Urinary bladder (tissue), 4 donors: ENCODE data around the gene RAB3A. TPM values are rescaled to one million over a fixed set of nuclear protein-coding genes. Genes with fewer than 3 reads are reported as not detected.

Experiments
- DNase-seq: peaks from one replicate; pipeline ENCODE4 v3.0.0-alpha.2; 2015; ENCODE audit errors: extremely low spot score
- H3K27ac ChIP-seq: one replicate; pipeline ENCODE4 v1.5.1; 2013; ENCODE audit warnings: low read depth, mild to moderate bottlenecking, moderate library complexity
- H3K36me3 ChIP-seq: one replicate; pipeline ENCODE4 v1.6.1; 2013; ENCODE audit warnings: mild to moderate bottlenecking, moderate library complexity; ENCODE audit not compliant: insufficient read depth
- H3K4me1 ChIP-seq: one replicate; pipeline ENCODE4 v1.6.1; 2013; ENCODE audit warnings: mild to moderate bottlenecking, moderate library complexity; ENCODE audit not compliant: insufficient read depth
- H3K4me3 ChIP-seq: one replicate; pipeline ENCODE4 v1.5.1; 2013; ENCODE audit warnings: low read depth, low read length
- WGBS: extraction: QIAGEN DNeasy Blood & Tissue Kit; methylation state at CpG from one replicate; pipeline ENCODE4 v1.1.7; 2013; 5-methylcytosine and 5-hydroxymethylcytosine counted together
- polyA plus RNA-seq: library from polyadenylated mRNA; stranded (reverse); fragments of 200-250 nt; gene quantifications from one replicate; pipeline ENCODE4 v1.2.3, GENCODE V29; 2013
- total RNA-seq: library from RNA; depleted of rRNA; stranded (reverse); fragments of >200 nt; gene quantifications from one replicate; pipeline ENCODE4 v1.2.3, GENCODE V29; 2014
- donor health status: healthy with polysubstance abuse.
- donor health status: healthy.

Gene RAB3A, protein sequence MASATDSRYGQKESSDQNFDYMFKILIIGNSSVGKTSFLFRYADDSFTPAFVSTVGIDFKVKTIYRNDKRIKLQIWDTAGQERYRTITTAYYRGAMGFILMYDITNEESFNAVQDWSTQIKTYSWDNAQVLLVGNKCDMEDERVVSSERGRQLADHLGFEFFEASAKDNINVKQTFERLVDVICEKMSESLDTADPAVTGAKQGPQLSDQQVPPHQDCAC
- total RNA-seq (4.7 TPM), polyA plus RNA-seq (5.5 TPM)

DNA sequence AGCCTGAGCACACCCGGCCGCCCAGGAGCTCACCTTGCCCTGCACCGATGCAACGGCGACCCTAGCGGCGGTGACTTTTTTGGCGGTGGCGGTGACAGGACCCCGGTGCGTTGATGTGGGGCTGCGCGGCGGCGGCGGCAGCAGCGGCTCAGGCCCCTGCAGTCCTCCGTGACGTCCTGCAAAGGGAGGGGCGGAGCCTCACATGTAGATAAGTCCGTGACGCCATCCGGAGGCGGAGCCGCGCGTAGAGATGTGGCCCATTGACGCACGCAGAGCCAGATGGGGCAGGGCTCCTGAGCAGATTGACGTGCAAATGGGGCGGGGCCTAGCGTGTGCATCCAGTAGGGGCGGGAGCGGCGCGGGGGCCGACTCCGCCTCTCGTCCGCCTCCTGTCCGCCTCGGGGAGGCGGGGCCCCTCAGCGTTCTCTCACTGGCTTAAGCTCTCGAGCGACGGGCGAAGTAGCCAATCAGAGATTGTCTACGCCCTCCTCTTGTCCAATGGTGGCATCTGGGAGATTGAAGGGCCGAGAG lies at the start of gene RAB3A:
TSS of gene RAB3A (minus strand) at position 180 of the 531 bp plus-strand sequence. CDS start 1,302 bp downstream, outside the sequence.
- H3K4me3 ChIP-seq, result peak within 1 kb of the TSS; percentile 52
- no peaks in the 10 kb centered on the region for H3K36me3 ChIP-seq
- H3K27ac ChIP-seq, result peak within 1 kb of the TSS; percentile 95
- under 1% methylated on average over 50 of the region's 50 CpGs for WGBS
- DNase-seq, result peak; percentile 99
- H3K4me1 ChIP-seq, result no peaks in the 10 kb centered on the region

DNA sequence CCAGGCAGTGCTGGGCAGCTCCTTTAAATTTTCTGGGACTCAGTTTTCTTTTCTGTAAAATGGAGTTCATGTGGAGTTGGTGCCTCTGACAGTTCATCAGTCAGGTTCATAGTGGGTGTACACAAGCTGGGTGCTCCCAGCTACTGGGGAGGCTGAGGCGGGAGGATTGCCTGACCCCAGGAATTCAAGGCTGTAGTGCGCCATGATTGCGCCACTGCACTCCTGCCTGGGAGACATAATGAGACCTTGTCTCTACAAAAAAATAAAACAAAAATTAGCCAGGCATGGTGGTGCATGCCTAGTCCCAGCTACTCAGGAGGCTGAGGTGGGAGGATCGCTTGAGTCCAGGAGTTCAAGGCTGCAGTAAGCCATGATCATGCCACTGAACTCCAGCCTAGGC lies 49.3 kb upstream of the RAB3A start:
- no peaks in the 10 kb centered on the region for H3K4me1 ChIP-seq
- no peak overlapping the region for H3K4me3 ChIP-seq
- no peak for DNase-seq
- H3K27ac ChIP-seq, result no peak overlapping the region
- 89% methylated on average over 4 of the region's 4 CpGs for WGBS
- no peaks in the 10 kb centered on the region for H3K36me3 ChIP-seq

DNA sequence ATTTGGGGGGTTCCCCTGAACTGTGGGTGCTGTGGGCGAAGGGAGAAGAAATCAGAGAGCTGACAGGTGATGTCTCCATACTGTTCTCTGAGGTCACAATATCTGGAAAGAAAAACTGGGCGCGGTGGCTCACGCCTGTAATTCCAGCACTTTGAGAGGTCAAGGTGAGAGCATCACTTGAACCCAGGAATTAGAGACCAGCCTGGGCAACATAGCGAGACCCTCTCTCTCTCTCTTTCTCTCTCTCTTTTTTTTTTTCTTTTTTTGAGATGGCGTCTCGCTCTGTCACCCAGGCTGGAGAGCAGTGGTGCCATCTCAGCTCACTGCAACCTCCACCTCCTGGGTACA lies 48.5 kb upstream of the RAB3A start:
- Histone ChIP-seq H3K4me3 (no peak overlapping the region), H3K27ac (no peak overlapping the region), H3K4me1 (no peaks in the 10 kb centered on the region), H3K36me3 (no peaks in the 10 kb centered on the region)
- 83% methylated on average over 7 of the region's 7 CpGs for WGBS
- no peak for DNase-seq

DNA sequence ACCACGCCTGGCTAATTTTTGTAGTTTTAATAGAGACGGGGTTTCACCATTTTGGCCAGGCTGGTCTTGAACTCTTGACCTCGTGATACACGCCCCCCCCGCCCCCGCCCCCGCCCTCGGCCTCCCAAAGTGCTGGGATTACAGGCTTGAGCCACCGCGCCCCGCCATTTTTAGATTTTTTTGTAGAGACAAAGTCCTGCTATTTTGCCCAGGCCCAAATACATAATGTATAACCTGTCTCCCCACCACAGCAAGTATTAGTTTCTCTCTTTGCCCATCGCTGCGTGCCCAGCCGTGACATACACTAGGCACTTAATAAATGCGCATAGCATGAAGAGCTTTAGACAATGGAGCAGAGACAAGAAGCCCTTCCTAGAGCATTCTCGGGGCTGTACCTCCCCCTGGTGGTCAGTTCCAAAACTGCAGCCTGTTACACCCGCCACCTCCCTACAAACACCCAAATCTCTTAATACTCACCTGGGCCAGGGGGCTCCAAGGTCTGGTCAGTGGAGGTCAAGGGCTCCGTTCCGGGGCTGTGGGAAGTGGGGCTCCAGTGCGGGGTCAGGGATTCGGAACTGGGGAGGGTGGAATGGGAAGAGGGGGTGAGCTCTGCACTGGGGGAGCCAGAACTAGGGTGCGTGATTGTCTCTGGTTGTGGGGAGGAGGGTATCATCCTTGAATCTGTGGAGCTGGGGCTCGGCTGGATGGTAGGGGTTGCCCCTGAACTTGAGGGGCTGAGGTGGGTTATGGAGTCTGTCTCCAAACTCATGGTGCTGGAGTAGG lies 47.9 kb upstream of the RAB3A start:
- no peaks in the 10 kb centered on the region for H3K36me3 ChIP-seq
- DNase-seq, result no peak
- 22% methylated on average over 23 of the region's 23 CpGs for WGBS
- H3K27ac ChIP-seq, result no peak overlapping the region
- H3K4me3 ChIP-seq, result no peak overlapping the region
- no peaks in the 10 kb centered on the region for H3K4me1 ChIP-seq

DNA sequence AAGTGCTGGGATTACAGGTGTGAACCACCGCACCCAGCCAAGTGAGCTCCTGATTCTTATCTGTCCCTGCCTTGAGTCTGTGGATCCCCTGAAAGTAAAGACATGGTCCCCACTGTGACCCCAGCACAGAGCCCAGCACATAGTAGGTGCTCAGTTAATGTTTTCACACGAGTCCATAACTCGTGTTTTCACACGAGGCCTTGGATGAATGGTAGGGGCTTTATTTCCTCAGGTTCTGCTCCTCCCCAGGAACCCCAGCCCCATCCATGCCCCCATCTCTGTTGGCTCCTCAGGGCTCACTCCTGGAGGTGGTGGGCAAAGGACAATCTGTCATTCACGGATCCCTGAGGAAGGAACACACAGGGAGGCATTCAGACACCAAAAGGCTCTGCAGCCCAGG lies 46.0 kb upstream of the RAB3A start:
- Histone ChIP-seq H3K4me3 (no peak overlapping the region), H3K36me3 (no peaks in the 10 kb centered on the region), H3K27ac (no peak overlapping the region), H3K4me1 (no peaks in the 10 kb centered on the region)
- 84% methylated on average over 5 of the region's 5 CpGs for WGBS
- no peak for DNase-seq

DNA sequence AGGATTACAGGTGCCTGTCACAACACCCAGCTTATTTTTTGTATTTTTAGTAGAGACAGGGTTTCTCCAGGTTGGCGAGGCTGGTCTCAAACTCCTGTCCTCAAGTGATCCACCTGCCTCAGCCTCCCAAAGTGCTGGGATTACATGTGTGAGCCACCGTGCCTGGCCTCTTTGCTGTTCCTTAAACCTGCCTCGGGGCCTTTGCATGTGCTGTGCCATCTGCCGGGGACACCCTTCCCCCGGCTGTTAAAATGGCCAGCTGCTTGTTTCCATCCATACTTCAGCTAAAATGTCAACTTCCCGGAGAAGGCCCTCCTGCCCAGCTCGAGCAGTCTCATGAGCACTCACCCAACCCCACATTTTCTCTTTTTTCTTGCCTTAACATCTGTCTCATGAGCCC lies 41.5 kb upstream of the RAB3A start:
- Histone ChIP-seq H3K4me3 (no peak overlapping the region), H3K36me3 (no peaks in the 10 kb centered on the region), H3K4me1 (no peaks in the 10 kb centered on the region), H3K27ac (no peak overlapping the region)
- no peak for DNase-seq
- 72% methylated on average over 7 of the region's 7 CpGs for WGBS

DNA sequence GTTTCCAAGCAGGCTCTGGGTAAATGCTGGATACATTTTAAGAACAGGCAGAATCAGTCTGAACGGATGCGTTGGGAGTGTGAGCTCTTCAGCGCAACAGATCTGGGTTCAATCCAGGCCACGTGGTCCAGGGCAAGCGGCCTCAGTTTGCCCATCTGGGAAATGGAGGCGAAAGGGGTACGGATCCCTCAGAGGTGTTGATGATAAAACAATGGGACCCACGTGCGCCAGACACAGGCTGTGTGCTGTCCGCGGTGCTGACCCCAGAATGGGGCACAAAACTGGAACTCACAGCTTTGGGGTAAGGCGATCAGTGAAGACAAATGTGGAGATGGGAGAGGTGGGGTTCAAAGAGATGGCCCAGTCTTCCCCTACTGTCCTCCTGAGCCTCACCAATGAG lies 35.5 kb upstream of the RAB3A start:
- WGBS, result 30% methylated on average over 12 of the region's 12 CpGs
- Histone ChIP-seq H3K4me1 (no peaks in the 10 kb centered on the region), H3K4me3 (no peak overlapping the region), H3K27ac (no peak overlapping the region), H3K36me3 (no peaks in the 10 kb centered on the region)
- no peak for DNase-seq

DNA sequence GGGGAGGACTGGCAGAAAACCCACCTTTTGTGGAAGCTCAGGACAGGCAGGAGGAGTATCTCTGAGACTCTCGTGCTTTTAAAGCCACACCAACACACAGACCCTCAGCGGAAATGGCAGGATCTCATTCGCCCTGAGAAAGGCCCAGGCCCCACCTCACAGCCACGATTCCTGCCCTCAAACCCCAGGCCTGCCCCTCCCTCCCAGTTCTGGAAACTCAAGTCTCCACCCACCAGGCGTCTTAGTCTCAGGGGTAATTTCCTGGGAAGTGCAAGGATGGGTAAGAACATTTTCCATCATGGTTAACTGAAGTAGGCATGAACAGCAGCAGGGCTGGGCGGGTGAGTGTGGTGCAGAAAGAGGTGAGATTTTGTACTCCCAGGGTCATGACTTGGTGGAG lies 30.4 kb upstream of the RAB3A start:
- Histone ChIP-seq H3K36me3 (no peaks in the 10 kb centered on the region), H3K4me3 (no peak overlapping the region), H3K4me1 (no peaks in the 10 kb centered on the region), H3K27ac (no peak overlapping the region)
- WGBS, result 30% methylated on average over 6 of the region's 6 CpGs
- DNase-seq, result no peak

DNA sequence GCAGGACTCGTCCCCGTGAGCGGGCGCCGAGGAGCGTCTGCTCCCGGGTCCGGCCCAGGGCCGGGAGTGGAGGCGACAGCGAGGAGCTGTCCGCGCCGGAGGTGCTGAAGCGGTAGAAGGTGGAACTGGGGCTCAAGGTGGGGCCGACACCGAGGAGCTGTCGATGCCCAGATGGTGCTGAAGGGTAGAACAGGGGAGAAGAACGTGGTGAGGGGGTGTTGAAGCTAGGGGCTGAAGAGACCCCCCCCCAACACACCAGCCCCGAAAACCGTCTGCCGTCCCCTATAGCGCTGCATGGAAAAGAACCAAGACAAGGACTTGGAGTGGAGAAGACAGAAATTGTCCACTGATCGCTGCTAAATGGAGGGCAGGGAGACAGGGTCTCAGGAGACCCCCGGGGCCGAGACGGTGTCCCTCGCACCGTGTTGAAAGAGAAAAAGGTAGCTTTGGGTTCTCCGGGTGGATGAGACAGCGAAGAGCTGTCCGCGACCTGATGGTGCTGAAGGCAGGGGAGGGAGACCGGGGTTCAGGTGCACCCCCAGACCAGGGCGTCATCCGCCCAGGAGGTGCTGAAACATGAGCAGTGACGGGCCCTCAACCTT lies 29.5 kb upstream of the RAB3A start:
- Histone ChIP-seq H3K4me3 (no peak overlapping the region), H3K27ac (no peak overlapping the region), H3K36me3 (no peaks in the 10 kb centered on the region), H3K4me1 (no peaks in the 10 kb centered on the region)
- 14% methylated on average over 37 of the region's 37 CpGs for WGBS
- no peak for DNase-seq

DNA sequence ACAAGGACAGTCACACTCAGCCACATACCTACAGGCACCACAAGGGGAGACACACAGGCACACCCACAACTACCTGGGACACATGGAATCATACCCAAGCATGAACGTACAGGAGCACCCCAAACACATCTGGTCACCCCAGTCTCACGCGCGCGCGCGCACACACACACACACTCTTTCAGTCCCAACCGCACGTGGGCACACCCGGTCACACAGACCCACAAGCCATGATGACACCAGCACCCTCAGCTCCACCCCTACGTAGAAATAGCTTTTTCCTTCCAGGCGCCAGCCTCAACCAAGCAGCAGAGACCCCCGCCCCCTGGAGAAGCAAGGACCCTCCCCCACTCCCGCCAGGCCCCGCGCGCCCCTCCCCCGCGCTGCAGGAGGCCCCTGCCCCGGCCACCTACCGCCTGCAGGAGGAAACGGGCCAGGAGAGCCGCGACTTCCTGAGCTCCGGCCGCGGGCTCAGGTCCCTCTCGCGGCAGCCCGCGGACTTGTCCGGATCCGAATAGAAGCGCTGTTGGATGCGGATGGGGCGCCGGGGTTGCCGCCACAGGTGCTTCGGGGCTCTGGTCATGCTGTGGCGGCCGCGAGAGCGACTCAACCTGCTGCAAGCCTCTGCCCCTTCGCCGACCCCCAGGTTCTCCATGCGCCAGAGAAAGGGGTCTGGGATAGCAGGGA lies 28.8 kb upstream of the RAB3A start:
- H3K27ac ChIP-seq, result no peak overlapping the region
- no peaks in the 10 kb centered on the region for H3K36me3 ChIP-seq
- DNase-seq, result no peak
- no peak overlapping the region for H3K4me3 ChIP-seq
- 2% methylated on average over 46 of the region's 46 CpGs for WGBS
- no peaks in the 10 kb centered on the region for H3K4me1 ChIP-seq

DNA sequence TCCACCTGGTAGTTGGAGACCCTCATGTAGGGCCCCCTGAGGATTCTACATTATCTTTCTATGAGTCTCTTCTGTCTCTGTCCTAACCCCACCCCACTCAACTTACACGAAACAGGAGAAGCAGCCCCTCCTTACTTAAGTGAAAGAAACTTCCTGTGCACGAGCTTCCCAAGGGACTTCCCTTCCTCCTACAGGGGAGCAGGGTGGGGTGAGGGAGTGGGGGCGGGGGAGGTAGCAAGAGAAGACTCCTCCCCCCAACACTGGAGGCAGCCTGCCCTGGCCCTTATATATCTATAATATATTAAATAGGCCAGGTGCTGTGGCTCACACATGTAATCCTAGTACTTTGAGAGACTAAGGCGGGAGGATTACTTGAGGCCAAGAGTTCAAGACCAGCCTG lies 27.9 kb upstream of the RAB3A start:
- no peak for DNase-seq
- Histone ChIP-seq H3K4me1 (no peaks in the 10 kb centered on the region), H3K4me3 (no peak overlapping the region), H3K36me3 (no peaks in the 10 kb centered on the region), H3K27ac (no peak overlapping the region)
- 20% methylated on average over 4 of the region's 4 CpGs for WGBS

DNA sequence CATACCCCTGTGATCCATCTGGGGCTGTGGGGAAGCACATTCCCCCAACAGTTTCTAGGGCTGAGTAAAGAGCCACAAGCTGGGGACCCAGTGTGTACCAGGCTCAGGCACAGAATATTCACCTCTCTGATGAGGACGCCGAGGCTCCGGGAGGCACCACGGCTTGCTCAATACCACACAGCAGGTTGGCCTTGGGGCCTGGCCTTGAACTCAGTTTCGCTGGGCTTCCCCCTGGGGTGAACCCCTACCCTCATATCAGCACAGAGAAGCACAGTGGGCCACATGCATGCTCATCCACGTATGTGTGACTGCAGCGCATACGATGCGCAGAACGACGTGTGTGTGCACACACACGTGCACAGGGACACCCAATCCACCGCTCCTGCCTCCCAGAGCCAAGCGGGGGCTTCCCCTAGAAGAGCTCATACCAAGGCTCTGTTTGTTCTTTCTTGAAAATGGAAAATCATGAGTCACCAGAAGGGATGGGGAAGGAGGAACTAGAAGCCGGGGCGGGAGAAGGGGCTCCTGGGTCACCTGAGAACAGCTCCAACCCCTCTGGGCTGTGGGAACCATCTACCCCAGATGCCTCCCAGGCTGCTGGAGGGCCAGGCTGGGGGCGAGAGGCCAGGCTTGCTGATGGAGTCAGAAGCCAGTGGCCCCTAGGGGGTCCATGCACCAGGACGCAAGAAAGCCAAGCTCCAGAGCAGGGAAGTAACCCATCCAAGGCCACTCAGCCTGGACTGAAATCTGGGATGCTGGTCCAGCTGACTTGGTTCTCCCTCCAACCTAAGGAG lies 27.3 kb upstream of the RAB3A start:
- Histone ChIP-seq H3K27ac (no peak overlapping the region), H3K4me1 (no peaks in the 10 kb centered on the region)
- 55% methylated on average over 18 of the region's 18 CpGs for WGBS

DNA sequence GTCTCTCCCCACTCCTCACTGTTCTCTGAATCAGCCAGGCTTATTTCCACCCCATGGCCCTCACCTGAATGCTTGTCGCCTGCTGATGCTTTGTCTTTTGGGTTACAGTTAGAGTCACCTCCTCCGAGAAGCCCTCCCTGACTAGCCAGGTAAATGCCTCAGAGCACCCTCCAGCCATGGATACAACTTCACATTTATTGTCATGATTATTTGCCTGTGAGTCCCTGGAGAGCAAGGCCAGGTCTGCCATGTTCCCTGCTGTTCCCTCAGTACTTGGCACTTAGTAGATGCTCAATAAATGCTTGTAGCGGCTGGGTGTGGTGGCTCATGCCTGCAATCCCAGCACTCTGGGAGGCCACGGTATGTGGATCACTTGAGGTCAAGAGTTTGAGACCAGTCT lies 26.1 kb upstream of the RAB3A start:
- no peak for DNase-seq

More for the DNA sequence above, 27.3 kb upstream of the RAB3A start:
- H3K4me3 ChIP-seq, result no peak overlapping the region
- no peak for DNase-seq
- H3K36me3 ChIP-seq, result no peaks in the 10 kb centered on the region

More for the DNA sequence above, 26.1 kb upstream of the RAB3A start:
- H3K36me3 ChIP-seq, result no peaks in the 10 kb centered on the region
- no peak overlapping the region for H3K4me3 ChIP-seq
- 78% methylated on average over 4 of the region's 4 CpGs for WGBS
- H3K27ac ChIP-seq, result no peak overlapping the region
- H3K4me1 ChIP-seq, result no peaks in the 10 kb centered on the region
